Endothelial cell (in vitro differentiated cells): Measurements from ENCODE around the gene PDIA5. TPM values are rescaled to one million over a fixed set of nuclear protein-coding genes. Genes with fewer than 3 reads are reported as not detected.

ENCODE experiments used
- DNase-seq: peaks from one replicate; pipeline ENCODE4 v3.0.0; 2021; ENCODE audit warnings: low spot score
- H3K27ac Mint-ChIP-seq: one replicate; pipeline ENCODE4 v1.8.0; 2021; ENCODE audit warnings: mixed read lengths, inconsistent platforms; ENCODE audit not compliant: unreplicated experiment
- H3K27me3 Mint-ChIP-seq: one replicate; pipeline ENCODE4 v1.8.0; 2021; ENCODE audit warnings: mild to moderate bottlenecking, moderate library complexity, mixed read lengths, inconsistent platforms; ENCODE audit not compliant: unreplicated experiment
- H3K36me3 Mint-ChIP-seq: one replicate; pipeline ENCODE4 v1.8.0; 2021; ENCODE audit warnings: mild to moderate bottlenecking, low read depth, mixed read lengths, inconsistent platforms; ENCODE audit not compliant: unreplicated experiment
- H3K4me1 Mint-ChIP-seq: one replicate; pipeline ENCODE4 v1.8.0; 2021; ENCODE audit warnings: mild to moderate bottlenecking, mixed read lengths, inconsistent platforms; ENCODE audit not compliant: unreplicated experiment
- H3K4me3 Mint-ChIP-seq: one replicate; pipeline ENCODE4 v1.8.0; 2021; ENCODE audit warnings: mild to moderate bottlenecking, mixed read lengths, inconsistent platforms; ENCODE audit not compliant: unreplicated experiment
- H3K9me3 Mint-ChIP-seq: one replicate; pipeline ENCODE4 v1.8.0; 2021; ENCODE audit warnings: mixed read lengths, inconsistent platforms; ENCODE audit not compliant: unreplicated experiment
- CTCF ChIP-seq: fragments of 200-600 bp; sonication (generic); IDR thresholded peaks from one replicate; pipeline ENCODE4 v1.5.0; 2021; ENCODE audit warnings: antibody characterized with exemption; ENCODE audit not compliant: unreplicated experiment
- total RNA-seq: library from RNA; stranded (reverse); fragmentation: NEBNext Ultra II Directional; extraction: Animal tissue kit (Norgen Biotek cat#: 25700); gene quantifications from one replicate; pipeline ENCODE4 v1.2.1, GENCODE V29; 2021; ENCODE audit not compliant: unreplicated experiment

PDIA5 gene
- total RNA-seq, 1 donor from 2014 or later: 32.8 TPM

DNA sequence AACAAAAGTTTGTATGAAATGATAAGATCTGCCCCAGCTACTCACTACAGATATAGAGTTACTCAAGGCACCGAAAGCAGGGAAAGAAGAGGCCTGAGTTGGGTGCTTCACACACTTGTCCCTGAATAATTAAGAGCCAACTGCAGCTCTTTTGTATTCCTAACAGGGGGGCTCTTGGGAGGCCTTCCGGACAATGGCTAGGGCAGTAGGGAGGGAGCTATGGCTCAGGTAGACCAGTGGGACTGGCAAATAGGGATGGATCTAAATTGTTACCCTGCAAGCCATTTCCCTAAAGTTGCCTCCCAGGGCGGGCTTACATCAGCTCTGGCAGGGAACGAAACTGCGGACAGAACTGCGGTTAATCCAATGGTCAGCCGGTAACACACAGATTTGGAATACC lies 45.4 kb upstream of the PDIA5 start:
- H3K4me3 Mint-ChIP-seq: no peak overlapping the region
- no peak for DNase-seq
- no peak for TF ChIP-seq CTCF
- peaks cover 1% of the 10 kb centered on the region for H3K27me3 Mint-ChIP-seq
- H3K4me1 Mint-ChIP-seq: peaks cover 4% of the 10 kb centered on the region
- H3K27ac Mint-ChIP-seq: no peak overlapping the region
- H3K9me3 Mint-ChIP-seq: no peaks in the 10 kb centered on the region
- H3K36me3 Mint-ChIP-seq: no peaks in the 10 kb centered on the region

DNA sequence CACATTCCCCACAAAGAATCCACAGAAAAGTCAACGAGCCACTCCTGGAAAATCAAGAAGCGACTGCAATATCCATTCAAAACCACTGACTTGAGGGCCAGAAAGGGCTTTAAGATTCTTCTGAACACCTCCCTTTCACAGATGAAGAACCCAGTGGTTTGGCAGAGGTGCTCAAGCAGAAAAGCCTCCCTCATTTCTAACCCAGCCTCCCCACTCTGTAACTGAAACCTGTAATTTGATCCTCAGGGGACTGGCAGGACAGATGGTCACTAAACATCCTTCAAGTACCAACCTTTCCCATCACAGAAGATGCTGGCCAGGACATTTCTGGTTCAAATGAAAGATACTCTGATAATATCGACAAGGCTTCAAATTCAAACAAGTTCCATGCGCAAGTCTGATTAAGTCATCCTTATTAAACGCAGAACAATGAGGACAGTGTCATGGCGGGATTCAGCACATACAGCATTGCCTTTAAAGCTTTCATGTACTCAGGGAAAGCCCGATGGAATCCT lies 44.8 kb upstream of the PDIA5 start:
- no peak for TF ChIP-seq CTCF
- no peaks in the 10 kb centered on the region for H3K9me3 Mint-ChIP-seq
- peaks cover 1% of the 10 kb centered on the region for H3K27me3 Mint-ChIP-seq
- H3K27ac Mint-ChIP-seq: no peak overlapping the region
- no peaks in the 10 kb centered on the region for H3K36me3 Mint-ChIP-seq
- H3K4me3 Mint-ChIP-seq: no peak overlapping the region
- DNase-seq: no peak
- peaks cover 4% of the 10 kb centered on the region for H3K4me1 Mint-ChIP-seq

GRCh38 chr3:123024056-123024455 lies 42.8 kb upstream of the PDIA5 start:
- H3K4me1 Mint-ChIP-seq: peaks cover 15% of the 10 kb centered on the region
- peaks cover 4% of the 10 kb centered on the region for H3K27me3 Mint-ChIP-seq
- no peaks in the 10 kb centered on the region for H3K36me3 Mint-ChIP-seq
- H3K4me3 Mint-ChIP-seq: no peak overlapping the region
- DNase-seq: no peak
- no peaks in the 10 kb centered on the region for H3K9me3 Mint-ChIP-seq
- H3K27ac Mint-ChIP-seq: no peak overlapping the region
- TF ChIP-seq CTCF: no peak

DNA sequence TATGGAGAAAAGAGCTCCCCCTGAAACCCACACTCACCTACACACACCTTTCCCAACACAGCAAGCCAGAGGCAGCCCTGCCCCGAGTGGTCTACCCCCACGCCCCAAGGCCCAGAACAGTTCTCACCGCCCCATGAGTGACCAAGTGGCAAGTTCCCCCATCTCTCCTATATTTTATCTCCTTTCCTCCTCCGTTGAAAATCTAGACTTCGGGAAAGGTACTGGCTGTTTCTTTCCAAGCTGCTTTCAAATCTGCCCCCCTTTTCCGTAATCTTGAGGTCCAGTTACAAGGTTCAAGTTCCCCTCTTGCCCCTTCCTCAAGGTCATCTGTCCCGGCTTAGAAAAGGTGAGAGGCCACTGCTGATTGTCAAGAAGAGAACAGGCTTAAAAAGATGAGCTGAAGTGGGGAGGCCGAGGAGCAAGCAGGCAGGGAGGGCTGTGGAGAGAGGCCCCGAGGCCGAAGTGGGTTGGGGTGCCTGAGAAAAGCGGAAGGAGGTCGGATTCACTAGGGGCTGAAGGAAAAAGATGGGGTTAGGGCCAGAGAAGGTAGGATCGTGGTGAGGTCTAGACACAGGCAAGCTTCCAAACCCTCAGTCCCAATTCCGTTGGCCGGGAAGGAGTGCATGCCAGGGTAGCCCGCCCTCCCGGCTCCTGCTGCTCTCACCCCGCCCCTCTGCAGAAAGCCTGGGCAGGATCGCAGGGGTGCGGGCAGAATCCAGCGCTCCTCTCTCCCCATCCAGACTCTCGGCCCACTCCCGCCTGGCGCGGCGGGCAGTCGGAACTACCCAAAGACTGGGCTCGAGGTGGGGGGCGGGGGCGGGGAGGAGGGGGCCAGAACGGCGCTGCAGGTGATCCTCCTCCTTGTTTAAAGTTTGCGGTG lies 40.9 kb upstream of the PDIA5 start:
- Mint-ChIP-seq H3K9me3 (no peaks in the 10 kb centered on the region), H3K36me3 (no peaks in the 10 kb centered on the region), H3K27me3 (peaks cover 4% of the 10 kb centered on the region), H3K4me3 (peak overlapping the region; percentile 86), H3K27ac (no peak overlapping the region), H3K4me1 (peaks cover 20% of the 10 kb centered on the region)
- DNase-seq: peak; percentile 24
- TF ChIP-seq CTCF: no peak

- peaks cover 4% of the 10 kb centered on the region for H3K27me3 Mint-ChIP-seq
- H3K27ac Mint-ChIP-seq: no peak overlapping the region
- H3K36me3 Mint-ChIP-seq: no peaks in the 10 kb centered on the region
- peak overlapping the region; percentile 86 for H3K4me3 Mint-ChIP-seq
- no peaks in the 10 kb centered on the region for H3K9me3 Mint-ChIP-seq
- DNase-seq: peak; percentile 36
- H3K4me1 Mint-ChIP-seq: peaks cover 20% of the 10 kb centered on the region
- TF ChIP-seq CTCF: no peak
Measured at GRCh38 chr3:123026565-123027291, 40.1 kb upstream of the PDIA5 start.
